Measurements from ENCODE around the gene GIPC2. TPM values are rescaled to one million over a fixed set of nuclear protein-coding genes. Genes with fewer than 3 reads are reported as not detected.

Gene GIPC2
- total RNA-seq, 1 donor from 2014 or later, result 1.5 TPM

- DNase-seq (ENCODE audit: low read depth), result no peak
- TF ChIP-seq CTCF (conservative IDR thresholded peaks at IDR 0.05; ENCODE audit: low read depth, low read length), result no peak
- H3K4me3 ChIP-seq (ENCODE audit: low read depth, low read length), result no peak overlapping the region
Measured at GRCh38 chr1:78092643-78093042, 46.9 kb downstream of the GIPC2 start.

- no peak for TF ChIP-seq CTCF (conservative IDR thresholded peaks at IDR 0.05; ENCODE audit: low read depth, low read length)
- no peak overlapping the region for H3K4me3 ChIP-seq (ENCODE audit: low read depth, low read length)
- DNase-seq (ENCODE audit: low read depth), result no peak
Measured at GRCh38 chr1:78093560-78093959, 47.8 kb downstream of the GIPC2 start.

- H3K4me3 ChIP-seq (ENCODE audit: low read depth, low read length), result no peak overlapping the region
- DNase-seq (ENCODE audit: low read depth), result no peak
- TF ChIP-seq CTCF (conservative IDR thresholded peaks at IDR 0.05; ENCODE audit: low read depth, low read length), result no peak
Measured at GRCh38 chr1:78094639-78095038, 48.9 kb downstream of the GIPC2 start.

GRCh38 chr1:78095593-78095992 is 49.8 kb downstream of the GIPC2 start:
- H3K4me3 ChIP-seq (ENCODE audit: low read depth, low read length), result no peak overlapping the region
- DNase-seq (ENCODE audit: low read depth), result no peak
- no peak for TF ChIP-seq CTCF (conservative IDR thresholded peaks at IDR 0.05; ENCODE audit: low read depth, low read length)

- no peak overlapping the region for H3K4me3 ChIP-seq (ENCODE audit: low read depth, low read length)
- DNase-seq (ENCODE audit: low read depth), result no peak
- no peak for TF ChIP-seq CTCF (conservative IDR thresholded peaks at IDR 0.05; ENCODE audit: low read depth, low read length)
Measured at GRCh38 chr1:78096017-78096416, 50.3 kb downstream of the GIPC2 start.

- no peak for TF ChIP-seq CTCF (conservative IDR thresholded peaks at IDR 0.05; ENCODE audit: low read depth, low read length)
- DNase-seq (ENCODE audit: low read depth), result no peak
- H3K4me3 ChIP-seq (ENCODE audit: low read depth, low read length), result no peak overlapping the region
Measured at GRCh38 chr1:78096976-78097375, 51.2 kb downstream of the GIPC2 start.

- DNase-seq (ENCODE audit: low read depth), result no peak
- H3K4me3 ChIP-seq (ENCODE audit: low read depth, low read length), result no peak overlapping the region
- no peak for TF ChIP-seq CTCF (conservative IDR thresholded peaks at IDR 0.05; ENCODE audit: low read depth, low read length)
Measured at GRCh38 chr1:78101051-78101450, 55.3 kb downstream of the GIPC2 start.

Measured in epithelial cell of proximal tubule (primary cell).